LNCAP (cell line): ENCODE measurements around the gene KRTAP10-3.

ENCODE experiments used
- TF ChIP-seq, protein P1 (sequence below): fragments of 450-650 bp; IDR thresholded peaks from 2 replicates; pipeline ENCODE4 v1.5.1; 2017; ENCODE audit warnings: mild to moderate bottlenecking

The KRTAP10-3 gene

DNA sequence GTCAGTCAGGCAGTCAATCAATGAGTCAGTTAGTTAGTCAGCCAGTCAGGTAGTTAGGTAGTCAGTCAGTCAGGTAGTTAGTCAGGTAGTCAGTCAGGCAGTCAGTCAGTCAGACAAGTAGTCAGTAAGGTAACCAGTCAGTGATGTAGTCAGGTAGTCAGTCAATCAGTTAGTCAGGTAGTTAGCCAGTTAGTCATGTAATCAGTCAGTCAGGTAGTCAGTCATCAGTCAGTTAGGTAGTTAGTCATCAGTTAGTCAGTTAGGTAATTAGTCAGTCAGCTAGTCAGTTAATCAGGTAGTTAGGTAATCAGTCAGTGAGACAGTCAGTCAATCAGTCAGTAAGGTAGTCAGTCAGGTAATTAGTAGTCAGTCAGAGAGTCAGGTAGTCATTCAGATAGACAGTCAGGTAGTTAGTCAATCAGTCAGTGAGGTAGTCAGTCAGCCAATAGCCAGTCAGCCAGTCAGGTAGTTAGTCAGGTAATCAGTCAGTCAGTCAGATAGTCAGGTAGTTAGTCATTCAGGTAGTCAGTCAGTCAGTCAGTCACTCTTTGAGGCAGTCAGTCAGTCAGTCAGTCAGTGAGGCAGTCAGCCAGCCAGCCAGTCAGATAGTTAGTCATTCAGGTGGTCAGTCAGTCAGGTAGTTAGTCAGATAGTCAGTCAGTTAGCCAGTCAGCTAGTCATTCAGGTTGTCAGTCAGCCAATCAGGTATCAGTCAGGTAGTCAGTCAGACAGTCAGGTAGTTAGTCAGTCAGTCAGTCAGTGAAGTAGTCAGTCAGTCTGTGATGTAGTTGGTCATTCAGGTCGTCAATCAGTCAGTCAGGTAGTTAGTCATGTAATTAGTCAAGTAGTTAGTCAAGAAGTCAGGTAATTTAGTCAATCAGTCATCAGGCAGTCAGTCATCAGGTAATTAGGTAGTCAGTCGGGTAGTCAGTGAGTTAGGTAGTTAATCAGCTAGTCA lies 33.9 kb downstream of the KRTAP10-3 start:
- TF ChIP-seq, protein P1, sequence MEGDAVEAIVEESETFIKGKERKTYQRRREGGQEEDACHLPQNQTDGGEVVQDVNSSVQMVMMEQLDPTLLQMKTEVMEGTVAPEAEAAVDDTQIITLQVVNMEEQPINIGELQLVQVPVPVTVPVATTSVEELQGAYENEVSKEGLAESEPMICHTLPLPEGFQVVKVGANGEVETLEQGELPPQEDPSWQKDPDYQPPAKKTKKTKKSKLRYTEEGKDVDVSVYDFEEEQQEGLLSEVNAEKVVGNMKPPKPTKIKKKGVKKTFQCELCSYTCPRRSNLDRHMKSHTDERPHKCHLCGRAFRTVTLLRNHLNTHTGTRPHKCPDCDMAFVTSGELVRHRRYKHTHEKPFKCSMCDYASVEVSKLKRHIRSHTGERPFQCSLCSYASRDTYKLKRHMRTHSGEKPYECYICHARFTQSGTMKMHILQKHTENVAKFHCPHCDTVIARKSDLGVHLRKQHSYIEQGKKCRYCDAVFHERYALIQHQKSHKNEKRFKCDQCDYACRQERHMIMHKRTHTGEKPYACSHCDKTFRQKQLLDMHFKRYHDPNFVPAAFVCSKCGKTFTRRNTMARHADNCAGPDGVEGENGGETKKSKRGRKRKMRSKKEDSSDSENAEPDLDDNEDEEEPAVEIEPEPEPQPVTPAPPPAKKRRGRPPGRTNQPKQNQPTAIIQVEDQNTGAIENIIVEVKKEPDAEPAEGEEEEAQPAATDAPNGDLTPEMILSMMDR: no peak

DNA sequence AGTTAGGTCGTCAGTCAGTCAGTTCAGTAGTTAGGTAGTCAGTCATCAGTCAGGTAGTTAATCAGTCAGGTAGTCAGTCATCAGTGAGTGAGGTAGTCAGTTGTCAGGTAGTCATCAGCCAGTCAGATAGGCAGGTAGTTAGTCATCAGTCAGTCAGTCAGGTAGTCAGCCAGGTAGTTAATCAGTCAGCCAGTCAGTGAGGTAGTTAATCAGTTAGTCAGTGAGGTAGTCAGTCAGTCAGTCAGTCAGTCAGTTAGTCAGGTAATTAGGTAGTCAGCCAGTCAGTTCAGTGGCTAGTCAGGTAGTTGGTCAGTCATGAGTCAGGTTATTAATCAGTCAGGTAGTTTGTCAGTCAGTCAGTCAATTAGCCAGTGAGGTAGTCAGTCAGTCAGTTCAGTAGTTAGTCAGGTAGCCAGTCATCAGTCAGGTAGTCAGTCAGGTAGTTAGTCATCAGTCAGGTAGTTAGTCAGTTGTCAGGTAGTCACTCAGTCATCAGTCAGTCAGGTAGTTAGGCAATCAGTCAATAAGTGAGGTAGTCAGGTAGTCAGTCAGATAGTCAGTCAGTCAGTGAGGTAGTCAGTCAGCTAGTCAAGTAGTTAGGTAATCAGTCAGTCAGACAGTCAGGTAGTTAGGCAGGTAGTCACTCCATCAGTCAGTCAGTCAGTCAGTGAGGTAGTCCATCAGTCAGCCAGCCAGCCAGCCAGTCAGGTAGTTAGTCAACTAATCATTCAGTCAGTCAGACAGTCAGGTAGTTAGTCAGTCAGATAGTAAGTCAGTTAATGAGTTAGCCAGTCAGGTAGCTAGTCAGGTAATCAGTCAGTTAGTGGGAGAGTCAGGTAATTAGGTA lies 34.8 kb downstream of the KRTAP10-3 start:
- TF ChIP-seq, protein P1: no peak

DNA sequence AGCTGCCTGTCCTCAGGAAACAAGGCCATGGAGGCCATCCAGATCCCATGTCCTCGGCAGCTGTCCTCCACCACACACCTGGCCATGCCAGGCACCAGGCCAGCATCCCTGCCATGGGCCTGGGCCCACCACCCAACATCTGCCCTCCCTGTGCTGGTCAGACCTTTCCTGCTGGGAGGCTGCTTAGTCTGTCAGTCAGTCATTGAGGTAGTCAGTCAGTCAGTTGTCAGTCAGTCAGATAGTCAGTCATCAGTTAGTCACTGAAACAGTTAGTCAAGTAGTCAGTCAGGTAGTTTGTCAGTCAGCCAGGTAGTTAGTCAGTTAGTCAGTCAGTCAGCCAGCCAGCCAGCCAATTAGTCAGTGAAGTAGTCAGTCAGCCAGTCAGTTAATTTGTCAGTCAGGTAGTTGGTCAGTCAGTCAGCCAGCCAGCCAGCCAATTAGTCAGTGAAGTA lies 35.8 kb downstream of the KRTAP10-3 start:
- TF ChIP-seq, protein P1: no peak

DNA sequence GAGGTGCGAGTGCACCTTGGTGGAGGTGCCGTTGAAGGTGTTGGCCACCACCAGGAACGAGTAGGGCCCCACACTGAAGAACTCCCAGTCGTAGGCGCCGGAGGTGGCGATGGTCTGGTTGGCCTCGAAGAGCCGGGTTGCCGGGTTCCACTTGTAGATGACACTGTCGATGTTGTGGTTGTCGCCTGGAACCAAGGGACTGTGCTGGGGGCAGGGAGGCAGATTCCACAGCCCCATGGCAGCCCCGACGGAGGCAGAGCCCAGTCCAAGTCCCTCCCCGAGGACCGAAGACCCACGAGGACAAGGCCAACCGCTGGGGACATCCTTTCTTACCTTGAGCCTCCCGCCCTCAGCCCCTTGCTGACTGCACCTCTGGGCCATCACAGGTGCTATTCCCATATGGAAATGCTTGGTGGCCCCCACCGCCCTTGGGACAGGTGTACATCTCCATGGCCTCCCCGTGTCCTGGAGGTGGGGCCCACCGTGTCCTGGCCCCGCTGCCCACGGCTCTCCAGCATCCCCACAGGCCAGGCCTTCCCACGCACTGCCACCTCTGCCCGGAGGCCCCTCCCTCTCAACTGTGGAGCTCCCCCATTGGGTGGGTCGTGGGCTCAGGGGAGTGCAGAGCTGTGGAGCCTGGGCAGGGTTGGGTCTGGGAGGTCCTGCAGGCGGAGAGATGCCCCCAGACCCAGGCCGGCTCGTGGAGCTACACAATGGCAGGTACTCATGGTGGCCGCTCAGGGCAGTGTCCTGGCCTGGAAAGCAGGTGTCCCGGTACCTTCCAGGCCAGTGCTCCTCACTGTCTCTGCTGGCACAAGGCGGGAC lies 36.5 kb downstream of the KRTAP10-3 start:
- TF ChIP-seq, protein P1: no peak

DNA sequence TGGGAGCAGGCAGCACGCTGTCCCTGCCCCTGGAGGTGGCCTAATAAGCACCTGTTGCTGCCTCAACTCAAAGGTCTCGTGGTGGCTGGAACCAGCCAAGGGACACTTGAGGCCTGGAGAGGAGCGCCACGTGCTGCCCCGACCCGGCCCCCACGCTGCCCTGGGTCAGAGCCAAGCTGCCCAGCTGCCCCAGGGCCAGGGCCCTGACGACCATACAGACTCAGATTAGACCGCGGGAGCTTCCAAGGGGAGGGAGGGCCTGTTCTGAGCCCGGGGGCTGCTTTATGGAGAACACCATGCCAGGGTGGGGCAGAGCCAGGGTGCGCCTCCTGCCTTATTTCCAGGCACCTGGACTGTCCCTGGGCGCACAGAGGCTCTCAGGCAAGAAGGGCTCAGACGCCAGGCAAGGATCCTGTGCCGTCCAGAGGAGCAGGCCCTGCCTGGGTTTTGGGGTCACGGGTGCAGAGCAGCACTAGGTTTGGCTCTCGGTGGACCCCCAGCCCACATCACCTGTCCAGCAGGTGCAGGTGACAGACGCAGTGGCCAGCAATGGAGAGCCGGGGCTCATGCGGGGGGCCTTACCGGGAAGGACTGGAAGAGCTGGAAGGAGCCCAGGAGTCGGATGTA lies 37.2 kb downstream of the KRTAP10-3 start:
- TF ChIP-seq, protein P1: no peak

DNA sequence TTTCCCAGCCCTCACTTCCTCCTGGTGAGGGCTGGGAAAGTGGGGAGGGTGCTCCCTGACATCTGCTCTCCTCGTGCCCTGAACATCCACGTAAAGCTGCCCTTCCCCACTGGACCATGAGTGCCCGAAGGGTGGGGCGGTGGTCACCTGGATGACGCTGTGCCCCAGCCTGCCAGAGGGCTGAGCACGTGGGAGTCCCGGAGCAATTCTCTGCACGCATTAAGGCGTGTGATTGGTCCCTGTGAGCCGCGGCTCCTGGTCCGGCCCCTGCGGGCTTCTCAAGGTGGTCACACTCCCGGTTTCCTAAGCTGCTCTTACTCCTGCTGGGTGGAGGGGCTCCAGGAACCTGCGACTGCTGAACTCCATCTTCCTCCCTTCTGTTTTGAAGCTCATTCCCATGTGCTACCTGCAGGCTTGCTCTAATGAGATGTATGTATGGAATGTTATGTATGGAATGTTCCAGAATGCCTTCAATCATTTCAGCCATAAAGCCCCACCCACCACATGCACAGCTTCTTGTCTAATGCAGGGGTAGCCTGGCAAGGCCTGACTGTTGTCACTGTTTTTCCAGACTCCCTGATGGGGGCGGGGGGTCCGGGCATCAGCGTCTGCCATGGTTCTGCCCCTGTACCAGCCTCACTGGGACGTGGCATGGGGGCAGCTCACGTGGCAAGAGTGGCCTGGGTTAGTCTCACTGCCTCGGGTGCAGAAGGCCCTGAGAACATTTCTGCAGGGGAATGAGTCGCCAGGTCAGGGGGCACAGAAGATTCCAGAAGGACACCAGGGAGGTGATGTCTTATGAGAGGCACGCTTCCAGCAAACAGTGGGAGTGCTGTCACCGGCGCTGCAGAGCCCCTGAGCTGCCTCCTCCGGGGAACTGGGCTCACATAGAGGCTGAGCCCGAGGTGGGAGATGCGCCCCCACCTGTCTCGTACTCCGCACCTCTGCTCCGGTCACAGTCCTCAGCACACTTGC lies 38.0 kb downstream of the KRTAP10-3 start:
- TF ChIP-seq, protein P1: no peak
